ENCODE measurements around the gene LYSMD3.

DNA sequence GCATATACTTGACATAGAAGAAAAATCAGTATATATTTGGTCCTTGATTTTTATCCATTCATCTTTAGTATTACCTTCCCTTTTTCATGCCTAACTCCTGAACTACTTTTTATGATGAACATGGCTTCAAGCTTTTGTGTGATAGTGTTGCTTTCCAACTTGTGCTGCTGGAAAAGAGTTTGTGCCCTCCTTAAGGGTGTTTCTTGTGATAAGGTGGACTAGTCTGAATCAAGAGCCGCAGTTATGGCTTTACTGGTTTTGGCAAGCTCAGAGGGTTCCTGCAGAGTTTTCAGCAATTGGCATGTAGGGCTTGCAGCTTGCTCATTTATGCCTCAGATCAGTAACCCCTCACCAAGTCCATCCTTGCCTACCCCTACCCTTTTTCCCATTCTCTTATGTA lies 34.2 kb downstream of the LYSMD3 start:
- TF ChIP-seq CTCF (IDR thresholded peaks at IDR 0.05): no peak
- no peak for TF ChIP-seq POLR2A (IDR thresholded peaks at IDR 0.05)
